A549 (cell line): Measurements from ENCODE around the gene FJX1. TPM values are rescaled to one million over a fixed set of nuclear protein-coding genes. Genes with fewer than 3 reads are reported as not detected.

Source experiments
- ATAC-seq, 2 experiments: fragments of 200-7000 bp in 1 of 2; fragments of >200 bp in 1 of 2; cut with Nextera tagmentation in 1 of 2; cut with Tn5 transposase in 1 of 2; 3 replicates each; pipeline versions ENCODE4 v1.8.0 to v1.9.1; 2018 to 2020; ENCODE audit warnings: mild to moderate bottlenecking in 1 of 2, moderate library complexity in 1 of 2
- CTCF ChIA-PET: fragments of 300-600 bp; sonication (Branson Sonifier 250); formaldehyde crosslinking; extraction: SDS; loops from one replicate; lab custom pipeline; 2021; ENCODE audit warnings: antibody characterized with exemption, inconsistent platforms; lab: Yijun Ruan, JAX
- POLR2A ChIA-PET: fragments of 350-600 bp; formaldehyde crosslinking; extraction: SDS; loops from one replicate; lab custom pipeline; 2021; ENCODE audit warnings: antibody characterized with exemption, inconsistent platforms; lab: Yijun Ruan, JAX
- DNase-seq, 2 experiments: peaks; one replicate each; pipeline versions ENCODE4 v3.0.0 to v3.0.0-alpha.2; 2011 to 2016; ENCODE audit warnings: low read depth in 1 of 2, low spot score in 1 of 2
- FAIRE-seq: peaks from 2 replicates; lab custom pipeline; 2011; peaks lifted over from hg19 to GRCh38; lab: Jason Lieb, UNC
- H3K27ac ChIP-seq, 2 experiments: fragments of >200 bp; sonication (Bioruptor Twin); formaldehyde crosslinking; 3 replicates each; pipeline ENCODE4 v1.5.1; 2016 to 2017
- H3K4me1 ChIP-seq: fragments of >200 bp; sonication (Bioruptor Twin); formaldehyde crosslinking; 3 replicates; pipeline ENCODE4 v1.6.1; 2016
- H3K4me2 ChIP-seq: fragments of >200 bp; sonication (Bioruptor Twin); formaldehyde crosslinking; 3 replicates; pipeline ENCODE4 v1.6.1; 2016
- H3K4me3 ChIP-seq: fragments of >200 bp; sonication (Bioruptor Twin); formaldehyde crosslinking; 3 replicates; pipeline ENCODE4 v1.5.1; 2016
- H3K9me3 ChIP-seq: fragments of >200 bp; sonication (Bioruptor Twin); formaldehyde crosslinking; 3 replicates; pipeline ENCODE4 v1.6.1; 2016
- ATOH8 ChIP-seq: fragments of 250-450 bp; sonication (Bioruptor Pico); IDR thresholded peaks from 2 replicates; pipeline ENCODE4 v1.5.0; 2020; ENCODE audit warnings: low read depth, mild to moderate bottlenecking, moderate library complexity
- CBX8 ChIP-seq: fragments of 200-600 bp; sonication (generic); IDR thresholded peaks from 2 replicates; pipeline ENCODE4 v1.6.1; 2016
- CHD2 ChIP-seq: fragments of 150-350 bp; IDR thresholded peaks from 2 replicates; pipeline ENCODE4 v1.6.1; 2014; ENCODE audit warnings: low read length; ENCODE audit not compliant: partially characterized antibody
- CTCF ChIP-seq: fragments of >200 bp; sonication (Bioruptor Twin); formaldehyde crosslinking; IDR thresholded peaks from 3 replicates; pipeline ENCODE4 v1.5.1; 2016
- E2F6 ChIP-seq: IDR thresholded peaks from 2 replicates; pipeline ENCODE4 v1.6.1; 2012; ENCODE audit warnings: low read depth, borderline replicate concordance
- HDAC2 ChIP-seq: fragments of 200-600 bp; sonication (generic); IDR thresholded peaks from 2 replicates; pipeline ENCODE4 v1.6.1; 2016
- HOXB13 ChIP-seq: fragments of 250-450 bp; sonication (Bioruptor Pico); IDR thresholded peaks from 2 replicates; pipeline ENCODE4 v1.5.0; 2020; ENCODE audit warnings: low read depth, mild to moderate bottlenecking, moderate library complexity
- JUN ChIP-seq, 2 experiments: fragments of >200 bp; sonication (Bioruptor Twin); formaldehyde crosslinking; IDR thresholded peaks; 2 replicates in 1 of 2; 3 replicates in 1 of 2; pipeline ENCODE4 v1.6.1; 2016 to 2017
- JUNB ChIP-seq: fragments of >200 bp; sonication (Bioruptor Twin); formaldehyde crosslinking; IDR thresholded peaks from 2 replicates; pipeline ENCODE4 v1.6.1; 2016
- KDM5A ChIP-seq: fragments of 200-600 bp; sonication (generic); IDR thresholded peaks from 2 replicates; pipeline ENCODE4 v1.6.1; 2016; ENCODE audit warnings: antibody characterized with exemption, mild to moderate bottlenecking
- MAX ChIP-seq: IDR thresholded peaks from 2 replicates; pipeline ENCODE4 v1.6.1; 2012
- NFE2L2 ChIP-seq: fragments of 150-350 bp; conservative IDR thresholded peaks from 2 replicates; pipeline ENCODE4 v1.6.1; 2014; ENCODE audit warnings: low read length
- NPAS2 ChIP-seq: fragments of 250-450 bp; sonication (Bioruptor Pico); IDR thresholded peaks from 2 replicates; pipeline ENCODE4 v1.8.0; 2022; ENCODE audit warnings: mild to moderate bottlenecking, moderate library complexity, borderline replicate concordance
- PHF8 ChIP-seq: fragments of 200-600 bp; sonication (generic); IDR thresholded peaks from 2 replicates; pipeline ENCODE4 v1.6.1; 2016; ENCODE audit warnings: low read depth, mild to moderate bottlenecking, antibody characterized with exemption, moderate library complexity, borderline replicate concordance
- POLR2A ChIP-seq: IDR thresholded peaks from 2 replicates; pipeline ENCODE4 v1.6.1; 2012; ENCODE audit warnings: mild to moderate bottlenecking, low read length
- RNF2 ChIP-seq: fragments of 200-600 bp; sonication (generic); IDR thresholded peaks from 2 replicates; pipeline ENCODE4 v1.6.1; 2016; ENCODE audit warnings: low read depth, mild to moderate bottlenecking, antibody characterized with exemption, moderate library complexity, borderline replicate concordance
- SMC3 ChIP-seq: fragments of >200 bp; sonication (Bioruptor Twin); formaldehyde crosslinking; IDR thresholded peaks from 3 replicates; pipeline ENCODE4 v1.6.1; 2018; ENCODE audit warnings: inconsistent platforms
- SREBF2 ChIP-seq: fragments of 450-650 bp; IDR thresholded peaks from 2 replicates; pipeline ENCODE4 v1.6.1; 2014; ENCODE audit warnings: mild to moderate bottlenecking, moderate library complexity
- TFCP2L1 ChIP-seq: fragments of 250-450 bp; sonication (Bioruptor Pico); IDR thresholded peaks from 2 replicates; pipeline ENCODE4 v1.5.0; 2021; ENCODE audit warnings: mild to moderate bottlenecking
- USF2 ChIP-seq: fragments of 450-650 bp; IDR thresholded peaks from 2 replicates; pipeline ENCODE4 v1.6.1; 2014; ENCODE audit warnings: antibody characterized with exemption
- ZSCAN20 ChIP-seq: fragments of 250-450 bp; sonication (Bioruptor Pico); IDR thresholded peaks from 2 replicates; pipeline ENCODE4 v1.8.0; 2022; ENCODE audit warnings: mild to moderate bottlenecking, moderate library complexity
- WGBS: methylation state at CpG from one replicate; pipeline ENCODE4 v1.1.6; 2017; ENCODE audit errors: missing lambda C conversion rate; 5-methylcytosine and 5-hydroxymethylcytosine counted together
- polyA plus RNA-seq, 4 experiments: library from polyadenylated mRNA; depleted of rRNA in 3 of 4; stranded (reverse); fragments of >200 nt; fragmentation: RNase III in 1 of 4; extraction: RNeasy Plus Mini Kit Qiagen cat#74134 plus additional on column Dnase treatment in 1 of 4; gene quantifications; 2 replicates in 3 of 4; 3 replicates in 1 of 4; pipeline ENCODE4 v1.2.3, GENCODE V29; 2011 to 2017

Gene FJX1
- polyA plus RNA-seq, 2 of the 4 experiments (the other 2 are of a cell fraction) = 7.1 to 14.5 TPM

GRCh38 chr11:35618497-35619115 lies 346 bp downstream of the FJX1 start:
- Histone ChIP-seq H3K4me3 (peak overlapping the region; percentile 90), H3K4me2 (peak overlapping the region; percentile 94), H3K4me1 (peaks cover 46% of the 10 kb centered on the region; the same call in 2 of the 3 replicates), H3K9me3 (no peaks in the 10 kb centered on the region), H3K27ac (peak overlapping the region; percentile 94 to 97)
- peak in 1 of 2 experiments; percentile 50 for DNase-seq
- TF ChIP-seq USF2 = no peak
- no peak for TF ChIP-seq JUNB
- peak in 1 of 2 experiments; percentile 36; a peak in 1 of 5 replicates for TF ChIP-seq JUN (IDR thresholded peaks at IDR 0.05)
- no peak; the same call in 2 of the 3 replicates for TF ChIP-seq CTCF
- no peak for TF ChIP-seq HOXB13 (CRISPR knock-in tag)
- 0% methylated on average over 1 of the region's 91 CpGs for WGBS
- ChIA-PET POLR2A (interaction anchor here (0.7 to 1.7 kb wide), 6 partner anchors 39 to 860 kb away, joined by 3 to 5 read pairs (median 3); partner anchors contain the start of gene LDLRAD3), CTCF (interaction anchor here (0.6 to 5.8 kb wide), 19 partner anchors 9 to 648 kb away, joined by 3 to 60 read pairs (median 4); no protein-coding TSS in a partner anchor)
- peak; percentile 59 to 60 for ATAC-seq
- FAIRE-seq = no peak

GRCh38 chr11:35619116-35619854 lies 1.0 kb downstream of the FJX1 start:
- H3K4me2 ChIP-seq = peak overlapping the region; percentile 94
- FAIRE-seq = no peak
- no peak for TF ChIP-seq NFE2L2
- no peak for TF ChIP-seq ZSCAN20 (CRISPR knock-in tag)
- no peak for TF ChIP-seq SREBF2
- TF ChIP-seq E2F6 = peak; percentile 88
- peak; percentile 27; the same call in 1 of the 2 replicates for TF ChIP-seq PHF8
- no peak for TF ChIP-seq KDM5A
- peak; percentile 60; the same call in 1 of the 2 replicates for TF ChIP-seq TFCP2L1
- TF ChIP-seq RNF2 = peak; percentile 84; the same call in 1 of the 2 replicates
- TF ChIP-seq POLR2A = peak; percentile 4; the same call in 1 of the 2 replicates
- TF ChIP-seq ATOH8 (CRISPR knock-in tag) = no peak
- no peak for TF ChIP-seq CBX8
- TF ChIP-seq NPAS2 (CRISPR knock-in tag) = no peak
- no peak for TF ChIP-seq CHD2
- peak; percentile 97 for TF ChIP-seq MAX
- TF ChIP-seq HDAC2 = peak; percentile 90
- TF ChIP-seq SMC3 = 0 out of 3 replicates have a peak, but pooled peaks have one; percentile 2
- peak overlapping the region; percentile 94 to 97 for H3K27ac ChIP-seq
- WGBS = 0% methylated on average over 14 of the region's 84 CpGs
- CTCF ChIA-PET = interaction anchor here (0.6 to 3.9 kb wide), 23 partner anchors 9 to 655 kb away, joined by 3 to 35 read pairs (median 4); partner anchors contain the start of gene TRIM44
- H3K4me1 ChIP-seq = peaks cover 46% of the 10 kb centered on the region; the same call in 2 of the 3 replicates
- no peaks in the 10 kb centered on the region for H3K9me3 ChIP-seq
- peak; percentile 64 for ATAC-seq
- POLR2A ChIA-PET = interaction anchor here (0.6 to 1.7 kb wide), 5 partner anchors 17 to 540 kb away, joined by 3 to 5 read pairs (median 3); partner anchors contain the start of gene TRIM44
- peak; percentile 37 to 77 for DNase-seq
- H3K4me3 ChIP-seq = peak overlapping the region; percentile 90
